CD1c-positive myeloid dendritic cell (primary cell): Measurements from ENCODE around the gene MAN2A2.

Source experiments
- DNase-seq: peaks from one replicate; pipeline ENCODE4 v3.0.0-alpha.2; 2016; ENCODE audit errors: extremely low spot score

Gene MAN2A2

GRCh38 chr15:90902840-90903732, at the start of gene MAN2A2:
MAN2A2 (plus strand) TSS chr15:90903302; CDS start chr15:90904208, 906 bp downstream.
- DNase-seq = peak; percentile 90

GRCh38 chr15:90855139-90855538, 48.0 kb upstream of the MAN2A2 start:
- DNase-seq = no peak

GRCh38 chr15:90857337-90857736, 45.8 kb upstream of the MAN2A2 start:
- DNase-seq = no peak

- DNase-seq = no peak
Observed at GRCh38 chr15:90857883-90858443, 45.1 kb upstream of the MAN2A2 start.

- no peak for DNase-seq
Observed at GRCh38 chr15:90859234-90860131, 43.6 kb upstream of the MAN2A2 start.

GRCh38 chr15:90860450-90860849, 42.7 kb upstream of the MAN2A2 start:
- DNase-seq = no peak

- no peak for DNase-seq
Observed at GRCh38 chr15:90860942-90861675, 42.0 kb upstream of the MAN2A2 start.

GRCh38 chr15:90862487-90862886, 40.6 kb upstream of the MAN2A2 start:
- DNase-seq = no peak

GRCh38 chr15:90862964-90863778, 39.9 kb upstream of the MAN2A2 start:
- DNase-seq = peak; percentile 72

- no peak for DNase-seq
Observed at GRCh38 chr15:90863987-90864386, 39.1 kb upstream of the MAN2A2 start.

GRCh38 chr15:90864507-90864906, 38.6 kb upstream of the MAN2A2 start:
- DNase-seq = no peak

GRCh38 chr15:90865702-90866101, 37.4 kb upstream of the MAN2A2 start:
- no peak for DNase-seq

- no peak for DNase-seq
Observed at GRCh38 chr15:90866161-90866715, 36.9 kb upstream of the MAN2A2 start.

- no peak for DNase-seq
Observed at GRCh38 chr15:90866800-90867199, 36.3 kb upstream of the MAN2A2 start.

- peak; percentile 90 for DNase-seq
Observed at GRCh38 chr15:90868261-90868689, 34.8 kb upstream of the MAN2A2 start, which contains the start of gene FURIN. FURIN (plus strand) TSS chr15:90868588; CDS start chr15:90875741, 7,153 bp downstream.

GRCh38 chr15:90869140-90869541, 34.0 kb upstream of the MAN2A2 start:
- DNase-seq = peak; percentile 60

GRCh38 chr15:90869601-90870353, 33.3 kb upstream of the MAN2A2 start:
- peak; percentile 91 for DNase-seq

- peak; percentile 10 for DNase-seq
Observed at GRCh38 chr15:90870354-90871138, 32.6 kb upstream of the MAN2A2 start.
